ENCODE results near the gene ATP9A. TPM values are rescaled to one million over a fixed set of nuclear protein-coding genes. Genes with fewer than 3 reads are reported as not detected.

The ATP9A gene
- total and polyA plus RNA-seq, 2 of the 8 experiments (the other 6 are each of a cell fraction or from before 2014, with no cell fraction given), result 5.0 to 6.4 TPM

GRCh38 chr20:51600950-51601349 is 167.2 kb downstream of the ATP9A start:
- peaks cover 0 to 8% (median 2%) of the 10 kb centered on the region in 4 experiments; a peak in 5 of 7 replicates for H3K4me1 ChIP-seq (replicated peaks in 1 of 4; ENCODE audit: control insufficient read depth in 3 of 4, insufficient read depth in 4 of 4, low read length in 3 of 4)
- no peaks in the 10 kb centered on the region for H3K79me2 ChIP-seq (ENCODE audit: control insufficient read depth in 1 of 2, insufficient read depth in 2 of 2, low read length in 2 of 2)
- H4K5ac ChIP-seq (ENCODE audit: insufficient read length, low read depth, low read length), result no peak overlapping the region
- H3K36me3 ChIP-seq (ENCODE audit: control insufficient read depth in 2 of 4, insufficient read depth in 4 of 4, low read length in 3 of 4), result no peaks in the 10 kb centered on the region
- H3K23me2 ChIP-seq (ENCODE audit: low read depth, low read length), result no peaks in the 10 kb centered on the region
- H3K4me3 ChIP-seq (ENCODE audit: extremely low read depth in 1 of 4, insufficient read depth in 2 of 4, low read depth in 3 of 4, low read length in 4 of 4), result no peak overlapping the region
- ChIA-PET POLR2A (ENCODE audit: partially characterized antibody) (no interaction called here), CTCF (ENCODE audit: partially characterized antibody) (interaction anchor here (0.5 to 2.6 kb wide), 14 partner anchors 9 to 711 kb away, joined by 3 to 13 read pairs (median 4); no protein-coding TSS in a partner anchor)
- H2BK20ac ChIP-seq (ENCODE audit: low read length), result no peak overlapping the region
- no peaks in the 10 kb centered on the region for H3K79me1 ChIP-seq (ENCODE audit: low read depth, low read length)
- no peak overlapping the region for H3K14ac ChIP-seq (ENCODE audit: insufficient read length)
- no peak overlapping the region for H3K27ac ChIP-seq (ENCODE audit: low read depth, low read length)
- no peak overlapping the region for H2BK120ac ChIP-seq (replicated peaks; ENCODE audit: low read depth, low read length)
- H3K4ac ChIP-seq (replicated peaks; ENCODE audit: insufficient read length, low read depth, low read length), result no peak overlapping the region
- H4K91ac ChIP-seq (replicated peaks; ENCODE audit: insufficient read length, low read length), result no peak overlapping the region
- no peak overlapping the region for H3K4me2 ChIP-seq (ENCODE audit: insufficient read depth in 1 of 2, low read depth in 2 of 2, low read length in 2 of 2)
- H4K20me1 ChIP-seq (replicated peaks in 1 of 2; ENCODE audit: control insufficient read depth in 1 of 2, insufficient read depth in 2 of 2, low read length in 2 of 2), result no peaks in the 10 kb centered on the region
- no peak overlapping the region for H4K8ac ChIP-seq (ENCODE audit: extremely low read depth, insufficient read depth, low read length)
- H2BK15ac ChIP-seq (ENCODE audit: low read length), result no peak overlapping the region
- no peak overlapping the region for H3K9ac ChIP-seq (replicated peaks in 1 of 4; ENCODE audit: extremely low read depth in 1 of 4, low read depth in 3 of 4, low read length in 3 of 4)
- H3K18ac ChIP-seq (ENCODE audit: extremely low read depth, low read length), result no peak overlapping the region
- H3K27me3 ChIP-seq (replicated peaks in 1 of 4; ENCODE audit: control insufficient read depth in 3 of 4, extremely low read depth in 1 of 4, insufficient read depth in 3 of 4, low read length in 3 of 4), result no peaks in the 10 kb centered on the region
- no peak overlapping the region for H2AK5ac ChIP-seq (ENCODE audit: low read depth, low read length)
- no peak overlapping the region for H3K23ac ChIP-seq (ENCODE audit: insufficient read length)
- DNase-seq (ENCODE audit: low read depth in 1 of 2, low spot score in 2 of 2) (no peak), FAIRE-seq (no peak)
- no peak overlapping the region for H2BK12ac ChIP-seq (ENCODE audit: low read depth, low read length)
- H3K9me3 ChIP-seq (ENCODE audit: insufficient read depth in 2 of 2, low read depth in 1 of 2, low read length in 1 of 2), result no peaks in the 10 kb centered on the region
- H3K56ac ChIP-seq (replicated peaks; ENCODE audit: insufficient read length, low read depth, low read length), result no peak overlapping the region
- no peak overlapping the region for H2AFZ ChIP-seq (ENCODE audit: low read length)
- no peak overlapping the region for H2BK5ac ChIP-seq (ENCODE audit: low read depth, low read length)
- WGBS, 2 experiments (ENCODE audit: extremely low coverage in 1 of 2, insufficient coverage in 1 of 2, insufficient read length in 1 of 2, insufficient replicate concordance in 2 of 2, low coverage in 1 of 2, low lambda C conversion rate in 2 of 2, missing lambda C conversion rate in 1 of 2), result 92% methylated on average over 14 of the region's 14 CpGs; no CpG with 5 or more reads in 1 of the 2 experiments

Data from H1 (cell line).